Endometrium (tissue), 2 donors: ENCODE results near the gene RABEPK.
A peak's percentile ranks its signal among the peaks of the same experiment; 100 is the strongest.
"Not testable (repeated sequence)": the region's sequence is repeated elsewhere in the genome, so short reads cannot be mapped to it uniquely, and the experiment has no call there.

Experiments
- FAIRE-seq: peaks from 2 replicates; lab custom pipeline; 2012; peaks lifted over from hg19 to GRCh38; lab: Jason Lieb, UNC
- donor health status: control.
- donor health status: control.

The RABEPK gene, protein sequence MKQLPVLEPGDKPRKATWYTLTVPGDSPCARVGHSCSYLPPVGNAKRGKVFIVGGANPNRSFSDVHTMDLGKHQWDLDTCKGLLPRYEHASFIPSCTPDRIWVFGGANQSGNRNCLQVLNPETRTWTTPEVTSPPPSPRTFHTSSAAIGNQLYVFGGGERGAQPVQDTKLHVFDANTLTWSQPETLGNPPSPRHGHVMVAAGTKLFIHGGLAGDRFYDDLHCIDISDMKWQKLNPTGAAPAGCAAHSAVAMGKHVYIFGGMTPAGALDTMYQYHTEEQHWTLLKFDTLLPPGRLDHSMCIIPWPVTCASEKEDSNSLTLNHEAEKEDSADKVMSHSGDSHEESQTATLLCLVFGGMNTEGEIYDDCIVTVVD

DNA sequence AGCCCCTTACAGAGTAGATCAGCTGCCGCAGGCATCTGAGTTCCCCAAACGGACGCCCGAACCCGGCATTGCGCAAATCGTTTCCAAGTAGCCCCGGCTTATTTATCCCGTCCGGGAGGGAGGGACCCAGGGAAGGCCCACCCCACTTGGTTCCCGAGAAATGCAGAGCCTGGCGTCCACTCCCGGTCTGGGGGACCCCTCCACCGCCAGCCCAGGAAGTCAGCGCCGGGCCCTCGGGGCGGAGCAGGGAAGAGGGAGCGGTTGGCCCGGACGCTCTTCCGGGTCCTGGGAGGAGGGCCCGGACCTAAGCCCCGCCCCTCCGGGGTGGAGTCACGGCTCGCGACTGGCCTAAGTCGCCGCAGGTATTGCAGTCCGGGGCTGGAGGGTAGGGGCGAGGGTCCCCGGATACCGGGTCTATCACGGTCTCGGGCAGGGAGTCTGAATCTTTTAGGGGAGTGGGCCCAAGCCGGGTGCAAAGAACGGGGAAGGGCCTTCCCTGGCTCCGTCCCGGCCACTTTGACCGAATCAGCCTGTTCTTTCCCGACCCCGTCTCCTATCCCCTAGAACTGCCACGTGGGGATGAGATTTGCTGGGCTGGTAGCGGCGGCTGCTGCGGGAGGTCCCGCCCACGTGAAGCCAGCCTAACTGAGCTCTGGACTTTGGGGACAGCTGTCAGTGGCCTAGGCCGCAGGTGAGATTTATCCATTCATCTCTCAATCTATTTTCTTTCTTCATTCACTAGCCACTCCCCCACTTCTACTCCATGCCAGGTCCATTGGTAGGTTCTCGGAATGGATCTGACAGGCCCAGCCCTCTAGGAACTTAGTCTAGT is at the start of gene RABEPK:
RABEPK (plus strand) TSS at position 327 of the 832 bp plus-strand sequence. CDS start 2,472 bp downstream, outside the sequence.
- no peak for FAIRE-seq

DNA sequence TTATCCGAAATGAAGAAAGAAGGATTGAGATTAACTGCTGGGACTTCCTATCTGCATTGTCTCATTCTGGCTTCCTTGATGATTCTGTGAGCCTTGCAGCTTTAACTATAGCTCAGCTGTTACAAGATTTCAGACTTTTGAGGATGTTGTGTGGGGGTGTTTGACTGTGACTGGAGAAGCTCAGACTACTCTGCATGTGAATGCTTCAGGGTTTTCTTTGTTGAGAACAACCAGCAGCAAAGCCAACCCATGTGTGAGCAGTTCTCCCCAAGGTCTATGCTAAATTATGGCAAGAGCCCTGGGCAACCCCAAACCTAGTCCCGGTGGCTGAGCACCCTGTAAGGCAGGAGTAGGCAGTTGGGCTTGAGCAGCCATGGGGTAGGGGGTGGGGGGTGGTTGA is 48.6 kb upstream of the RABEPK start:
- no peak for FAIRE-seq

DNA sequence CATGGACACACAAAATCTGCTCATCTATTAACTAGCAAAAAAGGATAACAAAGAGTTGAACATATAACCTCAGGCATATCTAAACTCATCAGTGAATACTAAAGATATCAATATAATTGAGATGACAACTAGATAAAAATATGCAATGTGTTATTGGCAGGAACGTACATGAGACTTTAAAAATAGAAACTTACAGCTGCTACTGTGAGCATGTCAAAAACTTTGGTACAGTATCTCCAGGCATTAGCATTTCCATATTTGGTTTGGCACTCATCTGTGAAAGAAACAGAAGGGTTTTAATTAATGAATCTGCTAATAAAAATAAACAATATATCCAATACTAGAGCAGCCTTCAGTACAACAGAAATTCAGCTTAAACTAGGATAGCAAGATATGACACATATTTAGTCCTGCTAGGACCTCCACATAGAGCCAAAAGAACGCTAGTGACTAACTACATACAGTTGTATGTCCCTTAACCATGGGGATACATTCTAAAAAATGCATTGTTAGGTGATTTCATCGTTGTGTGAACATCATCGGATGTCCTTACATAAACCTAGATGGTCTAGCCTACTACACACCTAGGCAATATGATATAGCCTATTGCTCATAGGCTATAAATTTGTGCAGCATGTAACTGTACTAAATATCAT is 46.5 kb upstream of the RABEPK start:
- no peak for FAIRE-seq

DNA sequence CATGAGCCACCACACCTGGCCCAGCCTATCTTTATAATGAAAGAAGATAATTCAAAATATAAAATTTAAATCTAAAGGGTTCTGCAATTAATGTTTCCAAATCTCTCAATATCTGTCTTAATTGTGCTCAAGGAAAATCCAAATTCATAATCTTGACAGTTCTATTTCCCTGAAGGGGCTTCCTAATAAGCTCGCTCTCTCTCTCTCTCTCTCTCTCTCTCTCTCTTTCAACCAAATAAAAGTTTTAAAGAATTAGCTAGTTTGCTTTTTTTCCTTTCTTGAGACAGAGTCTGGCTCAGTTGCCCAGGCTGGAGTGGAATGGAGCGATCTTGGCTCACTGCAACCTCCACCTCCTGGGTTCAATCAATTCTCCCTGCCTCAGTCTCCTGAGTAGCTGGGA is 43.8 kb upstream of the RABEPK start:
- FAIRE-seq, result no peak

DNA sequence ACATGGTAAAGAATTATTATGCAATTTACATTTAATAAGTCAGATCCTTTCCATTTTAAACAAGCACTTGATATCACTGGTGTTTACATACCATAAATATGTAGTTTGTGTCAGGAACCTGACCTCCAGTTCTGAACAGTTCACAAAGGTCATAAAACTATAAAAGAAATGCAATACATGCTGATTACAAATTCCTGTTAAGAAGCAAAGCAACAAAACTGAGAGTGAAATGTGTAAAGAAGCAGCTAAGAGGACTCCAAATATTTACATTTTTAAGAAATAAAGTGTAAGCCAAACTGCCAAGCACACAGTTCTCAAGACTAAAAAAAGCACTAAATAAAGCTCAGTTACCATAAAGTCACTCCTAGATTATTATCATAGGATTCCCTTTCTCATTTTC is 39.6 kb upstream of the RABEPK start:
- FAIRE-seq, result no peak

DNA sequence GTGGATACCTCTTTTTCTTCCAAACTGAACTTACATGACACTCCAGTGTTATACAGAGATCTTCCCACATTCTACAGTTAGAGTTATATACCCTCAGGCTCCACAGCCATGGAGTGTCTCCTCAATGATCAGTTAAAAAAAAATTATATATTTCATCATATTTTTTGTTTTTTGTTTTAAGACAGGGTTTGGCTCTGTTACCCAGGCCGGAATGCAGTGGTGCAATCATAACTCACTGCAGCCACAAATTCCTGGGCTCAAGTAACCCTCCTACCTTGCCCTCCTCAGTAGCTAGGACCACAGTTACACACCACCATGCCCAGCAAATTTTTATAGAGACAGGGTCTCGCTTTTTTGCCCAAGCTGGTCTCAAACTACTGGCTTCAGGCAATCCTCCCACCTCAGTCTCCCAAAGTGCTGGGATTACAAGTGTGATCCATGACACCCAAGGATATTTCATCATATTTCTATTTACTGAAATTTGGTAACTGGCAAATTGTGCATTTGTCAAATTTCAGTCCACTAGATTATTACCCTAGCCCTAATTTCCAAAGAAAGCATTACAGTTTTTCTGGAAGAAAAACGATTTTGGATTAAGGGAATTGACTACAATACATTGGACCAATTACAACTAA is 38.9 kb upstream of the RABEPK start:
- FAIRE-seq, result no peak

DNA sequence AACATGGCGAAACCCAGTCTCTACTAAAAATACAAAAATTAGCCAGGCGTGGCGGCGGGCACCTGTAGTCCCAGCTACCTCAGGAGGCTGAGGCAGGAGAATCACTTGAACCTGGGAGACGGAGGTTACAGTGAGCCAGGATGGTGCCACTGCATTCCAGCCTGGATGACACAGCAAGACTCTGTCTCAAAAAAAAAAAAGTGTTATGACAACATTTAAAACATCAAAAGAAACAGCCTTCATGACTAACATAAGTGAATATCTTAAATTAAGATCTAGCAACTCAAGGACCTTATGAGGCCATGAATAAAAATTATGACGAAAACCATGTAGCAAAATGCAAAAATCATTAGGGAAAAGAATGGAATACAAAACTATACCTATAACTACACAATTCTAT is 37.5 kb upstream of the RABEPK start:
- not testable (repeated sequence) for FAIRE-seq

DNA sequence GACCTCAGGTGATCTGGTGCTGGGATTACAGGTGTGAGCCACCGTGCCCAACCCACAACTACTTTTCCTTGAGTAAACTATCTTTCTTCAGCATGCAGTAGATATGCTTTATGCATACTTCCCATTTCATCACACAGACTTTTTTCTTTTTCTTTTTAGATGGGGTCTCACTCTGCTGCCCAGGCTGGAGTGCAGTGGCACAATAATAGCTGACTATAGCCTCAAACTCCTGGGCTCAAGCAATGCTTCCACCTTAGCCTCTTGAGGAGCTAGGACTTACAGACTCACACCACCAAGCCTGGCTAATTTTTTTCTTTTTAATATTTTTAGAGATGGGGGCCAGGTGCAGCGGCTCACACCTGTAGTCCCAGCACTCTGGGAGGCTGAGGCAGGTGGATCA is 33.6 kb upstream of the RABEPK start:
- no peak for FAIRE-seq

DNA sequence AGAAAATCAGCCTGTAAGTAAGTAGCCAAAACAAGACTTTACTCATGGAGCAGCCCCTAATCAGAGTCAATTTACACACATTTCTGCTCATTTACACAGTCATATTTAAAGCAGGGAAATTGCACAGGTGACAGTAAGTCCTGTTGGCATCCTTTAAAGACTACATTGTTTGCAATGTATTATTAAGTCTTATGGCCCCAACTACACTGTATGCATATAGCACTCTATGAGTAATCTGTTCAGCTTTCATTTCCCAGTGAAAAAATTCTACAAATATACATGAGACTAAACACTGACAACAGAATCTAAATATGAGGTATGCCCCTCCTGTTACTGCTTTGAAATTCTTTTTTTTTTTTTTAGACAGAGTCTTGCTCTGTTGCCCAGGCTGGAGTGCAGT is 30.4 kb upstream of the RABEPK start:
- no peak for FAIRE-seq

DNA sequence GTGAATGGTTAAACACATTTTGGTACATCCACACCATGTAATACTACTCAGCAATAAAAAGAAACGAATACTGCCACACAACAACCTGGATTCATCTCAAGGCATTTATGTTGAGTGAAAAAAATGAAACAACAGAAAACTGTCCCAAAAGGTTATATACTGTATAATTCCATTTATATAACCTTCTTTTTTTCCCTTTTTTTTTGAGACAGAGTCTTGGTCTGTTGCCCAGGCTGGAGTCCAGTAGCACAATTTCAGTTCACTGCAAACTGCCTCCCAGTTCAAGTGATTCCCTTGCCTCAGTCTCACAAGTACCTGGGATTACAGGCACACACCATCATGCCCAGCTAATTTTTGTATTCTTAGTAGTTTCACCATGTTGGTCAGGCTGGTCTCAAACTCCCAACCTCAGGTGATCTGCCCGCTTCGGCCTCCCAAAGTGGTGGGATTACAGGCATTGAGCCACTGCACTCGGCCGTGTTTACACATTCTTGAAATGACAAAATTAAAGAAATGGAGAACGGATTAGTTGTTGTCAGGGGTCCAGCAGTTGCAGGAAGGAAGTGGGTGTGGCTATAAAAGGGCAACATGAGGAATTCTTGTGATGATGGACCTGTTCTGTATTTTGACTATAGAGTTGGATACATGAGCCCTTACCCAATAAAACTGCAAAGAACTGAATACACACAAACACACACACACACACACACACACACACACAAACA is 28.1 kb upstream of the RABEPK start:
- FAIRE-seq, result no peak

DNA sequence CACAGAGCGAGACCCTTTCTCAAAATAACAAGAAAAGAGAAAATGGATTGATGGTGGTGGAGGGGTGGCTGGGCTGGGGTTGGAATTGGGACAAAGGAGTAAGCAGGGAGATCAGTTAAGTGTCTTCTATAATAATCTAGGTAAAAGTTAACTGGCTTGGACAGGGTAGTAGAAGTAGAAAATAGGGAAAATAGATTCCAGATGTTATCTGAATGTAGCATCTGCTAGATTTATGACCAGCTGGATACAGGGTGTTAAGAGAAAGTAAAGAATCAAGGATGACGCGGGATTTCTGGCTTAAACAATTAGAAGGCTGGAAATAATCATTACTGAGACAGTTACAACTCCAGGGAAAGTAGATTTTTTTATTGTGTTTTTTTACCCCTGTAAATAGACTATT is 23.7 kb upstream of the RABEPK start:
- FAIRE-seq, result peak; percentile 35

DNA sequence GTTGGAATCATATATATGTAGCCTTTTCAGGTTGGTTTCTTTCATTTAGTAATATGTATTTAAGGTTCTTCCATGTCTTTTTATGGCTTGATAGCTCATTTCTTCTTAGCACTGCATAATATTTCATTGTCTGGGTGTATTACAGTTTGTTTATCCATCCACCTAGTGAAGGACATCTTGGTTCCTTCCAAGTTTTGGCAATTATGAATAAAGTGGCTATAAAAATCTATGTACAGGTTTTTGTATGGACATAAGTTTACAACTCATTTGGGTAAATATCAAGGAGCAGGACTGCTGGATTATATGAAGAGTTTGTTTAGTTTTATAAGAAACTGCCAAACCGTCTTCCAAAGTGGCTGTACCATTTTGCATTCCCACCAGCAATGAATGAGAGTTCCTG is 22.5 kb upstream of the RABEPK start:
- FAIRE-seq, result no peak

DNA sequence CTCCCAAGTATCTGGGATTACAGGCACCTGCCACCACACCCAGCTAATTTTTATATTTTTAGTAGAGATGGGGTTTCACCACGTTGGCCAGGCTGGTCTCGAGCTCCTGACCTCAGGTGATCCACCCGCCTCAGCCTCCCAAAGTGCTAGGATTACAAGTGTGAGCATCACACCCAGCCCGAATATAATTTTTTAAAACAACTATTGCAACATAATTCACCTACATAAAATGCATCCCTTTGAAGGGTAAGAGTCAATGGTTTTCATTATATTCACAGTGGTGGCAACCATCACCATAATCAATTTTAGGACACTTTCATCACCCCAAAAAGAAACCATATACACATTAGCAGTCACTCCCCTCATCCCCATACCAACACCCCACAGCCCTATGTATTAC is 20.6 kb upstream of the RABEPK start:
- not testable (repeated sequence) for FAIRE-seq

DNA sequence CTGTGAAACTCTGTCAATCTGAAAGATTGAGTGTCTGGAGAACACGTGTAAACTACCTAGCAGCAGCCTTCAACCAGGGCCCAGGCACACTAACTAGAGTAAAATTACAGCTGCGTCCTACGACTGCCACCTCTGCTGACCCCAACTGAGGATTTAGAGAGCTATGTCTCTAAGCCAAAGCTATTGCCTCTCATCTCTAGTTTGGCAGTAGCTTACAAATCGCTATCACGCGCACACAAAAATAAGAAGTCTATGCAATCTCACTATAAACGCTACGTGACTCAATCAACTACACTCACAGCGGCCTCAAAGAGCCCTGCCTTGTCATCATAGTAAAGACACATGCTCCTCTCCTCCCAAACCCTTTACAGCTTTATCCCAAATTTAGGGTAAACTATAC is 19.5 kb upstream of the RABEPK start:
- no peak for FAIRE-seq

DNA sequence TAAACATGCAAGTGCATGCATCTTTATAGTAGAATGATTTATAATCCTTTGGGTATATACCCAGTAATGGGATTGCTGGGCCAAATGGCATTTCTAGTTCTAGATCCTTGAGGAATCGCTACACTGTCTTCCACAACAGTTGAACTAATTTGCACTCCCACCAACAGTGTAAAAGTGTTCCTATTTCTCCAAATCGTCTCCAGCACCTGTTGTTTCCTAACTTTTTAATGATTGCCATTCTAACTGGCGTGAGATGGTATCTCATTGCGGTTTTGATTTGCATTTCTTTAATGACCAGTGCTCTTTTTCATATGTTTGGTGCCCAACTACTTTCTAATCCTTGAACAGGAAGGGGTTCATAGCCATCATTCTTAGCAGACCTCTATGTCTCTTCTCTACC is 18.6 kb upstream of the RABEPK start:
- FAIRE-seq, result not testable (repeated sequence)

DNA sequence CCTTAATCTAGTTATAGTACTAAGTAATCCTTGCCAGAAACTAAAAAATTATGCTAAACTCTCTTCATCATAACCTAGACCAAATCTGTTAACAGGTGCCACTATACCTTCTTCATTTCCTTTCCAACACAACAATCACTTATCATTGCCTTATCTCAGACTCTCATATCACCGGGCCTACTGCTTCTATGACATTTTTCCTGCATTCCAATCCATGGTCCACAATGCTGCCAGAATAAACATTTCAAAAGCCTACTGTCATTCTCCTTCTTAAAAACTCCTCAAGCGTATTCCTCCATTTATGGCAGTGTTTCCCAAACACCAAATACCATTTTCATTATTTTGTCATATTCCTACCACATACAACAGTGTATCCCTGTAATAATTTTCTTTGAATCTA is 17.3 kb upstream of the RABEPK start:
- no peak for FAIRE-seq

DNA sequence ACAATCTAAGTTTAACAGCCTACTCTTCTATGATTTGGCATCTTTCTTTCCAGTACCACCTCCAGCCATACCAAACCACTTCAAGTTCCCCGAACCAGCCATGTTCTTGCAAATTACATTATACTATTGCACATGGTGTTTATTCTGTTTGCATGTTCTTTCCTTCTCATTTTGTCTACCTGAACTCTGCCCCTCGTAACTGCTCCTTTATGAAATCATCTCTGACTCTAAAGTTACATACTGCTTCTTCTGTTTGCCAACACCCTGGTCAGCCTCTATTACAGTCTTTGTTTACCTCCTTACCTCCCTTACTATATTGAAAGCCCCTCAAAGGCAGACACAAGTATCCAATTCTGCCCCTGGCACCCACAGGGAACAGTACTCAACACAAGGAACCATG is 16.8 kb upstream of the RABEPK start:
- no peak for FAIRE-seq

DNA sequence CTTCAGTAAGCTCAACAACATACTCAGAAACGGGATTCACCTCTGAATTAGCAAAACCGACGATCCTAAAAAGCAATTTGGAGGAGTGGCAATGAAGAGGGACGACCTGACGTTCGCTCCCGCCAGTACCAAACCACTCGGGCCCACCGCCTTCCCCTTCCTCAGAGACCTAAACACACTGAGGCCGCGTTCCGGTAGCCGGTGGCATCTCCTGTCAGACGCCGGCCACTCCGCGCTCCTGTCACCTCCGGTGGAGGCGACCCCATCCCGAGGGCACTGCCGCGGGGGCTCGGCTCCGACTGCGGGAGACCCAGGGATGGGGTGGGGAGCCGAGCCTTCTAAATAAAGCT is 11.4 kb upstream of the RABEPK start:
- FAIRE-seq, result no peak

DNA sequence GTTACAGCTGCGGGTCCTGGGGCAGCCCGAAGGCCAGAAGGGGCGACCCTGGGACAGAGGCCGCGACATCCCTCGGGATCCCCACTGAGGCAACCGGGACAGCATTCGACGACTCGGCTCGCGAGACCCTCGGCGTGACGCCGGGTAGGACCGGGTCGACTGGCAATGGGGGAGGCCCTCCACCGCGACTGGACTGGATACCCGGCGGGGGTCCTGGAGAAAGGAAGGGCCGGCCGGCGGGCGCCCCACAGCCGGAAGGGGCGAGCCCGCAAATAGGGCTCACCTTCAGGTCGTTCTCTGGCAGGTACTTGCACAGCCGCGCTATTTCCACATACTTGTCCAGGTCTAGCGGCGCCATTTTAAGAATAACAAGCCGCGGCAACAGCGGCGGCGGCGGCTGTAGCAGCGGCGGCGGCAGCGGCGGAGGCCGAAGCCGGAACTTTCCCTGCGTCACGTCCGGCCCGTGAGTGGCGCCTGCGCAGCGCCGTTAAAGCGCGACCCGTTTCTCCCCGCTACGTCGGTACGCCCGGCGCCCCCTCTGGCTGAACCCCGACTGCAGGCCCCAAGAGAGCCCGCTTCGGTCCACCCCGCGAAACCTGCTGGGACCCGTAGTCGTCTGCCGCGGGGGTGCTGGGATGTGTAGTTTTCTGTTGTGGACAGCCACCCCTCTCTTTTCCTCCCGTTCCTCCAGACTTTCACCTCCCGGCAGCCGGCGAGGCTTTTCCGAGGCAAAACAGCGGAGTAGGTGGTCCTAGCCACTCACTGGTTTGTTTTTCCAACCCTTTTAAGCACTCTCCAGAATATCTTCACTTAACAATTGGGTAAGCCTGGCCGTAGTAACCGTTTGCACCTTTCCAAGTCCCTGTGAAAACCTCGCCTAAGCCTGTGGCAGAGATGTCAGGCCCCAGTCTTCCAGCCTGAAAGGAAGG is 10.7 kb upstream of the RABEPK start, which contains the start of gene PPP6C:
PPP6C (minus strand) TSS at position 443 of the 929 bp plus-strand sequence; CDS start at position 358, 85 bp downstream.
- no peak for FAIRE-seq

DNA sequence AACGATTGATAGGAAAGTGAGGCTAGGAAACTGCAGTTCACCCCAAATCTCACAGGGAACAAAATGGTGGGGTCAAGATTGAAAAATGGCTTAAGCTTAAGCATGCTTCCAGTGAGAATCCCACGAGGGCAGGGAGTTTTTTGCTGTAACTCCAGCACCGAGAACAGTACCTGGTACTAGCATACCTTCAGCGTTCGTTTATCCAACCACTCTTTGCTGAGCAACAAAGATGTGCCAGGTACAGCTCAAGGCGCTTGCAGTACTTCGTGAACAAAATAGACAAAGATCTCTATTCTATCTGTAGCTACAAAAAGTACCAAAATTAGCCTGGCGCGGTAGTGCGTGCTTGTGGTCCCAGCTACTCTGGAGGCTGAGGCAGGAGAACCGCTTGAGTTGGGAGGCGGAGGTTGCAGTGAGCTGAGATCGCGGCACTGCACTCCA is 10.0 kb upstream of the RABEPK start:
- FAIRE-seq, result no peak

DNA sequence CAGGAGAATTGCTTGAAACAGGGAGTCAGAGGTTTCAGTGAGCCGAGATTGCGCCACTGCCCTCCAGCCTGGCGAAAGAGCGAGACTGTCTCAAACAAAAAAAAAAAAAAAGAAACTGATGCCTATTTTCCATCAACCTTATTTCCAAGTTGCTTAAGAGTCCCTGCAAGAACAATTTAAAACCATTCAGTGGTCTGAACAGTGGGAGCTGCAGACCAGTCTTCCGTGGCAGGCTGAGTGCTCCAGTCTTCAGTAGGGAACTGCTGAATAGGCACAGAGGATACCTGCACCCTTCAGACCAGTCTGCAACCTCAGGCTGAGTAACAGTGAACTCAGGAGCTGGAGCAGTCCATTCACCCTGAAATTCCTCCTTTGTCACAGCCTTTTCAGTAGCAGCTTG is 5.9 kb upstream of the RABEPK start:
- not testable (repeated sequence) for FAIRE-seq
